Loucy (cell line): ENCODE results near the gene SUPT5H.

Experiments used
- H2AFZ ChIP-seq: fragments of 200-600 bp; sonication (generic); 2 replicates; pipeline ENCODE4 v1.6.0; 2016; ENCODE audit warnings: antibody characterized with exemption, mild to moderate bottlenecking, low read length, moderate library complexity
- H3F3A ChIP-seq: fragments of 200-600 bp; 2 replicates; pipeline ENCODE4 v1.6.0; 2016; ENCODE audit warnings: antibody characterized with exemption, low read depth, mild to moderate bottlenecking
- H3K27me3 ChIP-seq: fragments of 200-600 bp; sonication (generic); 2 replicates; pipeline ENCODE4 v1.6.1; 2014; ENCODE audit warnings: low read length, mild to moderate bottlenecking; ENCODE audit not compliant: insufficient read depth, poor library complexity, severe bottlenecking
- H3K36me3 ChIP-seq: fragments of 200-600 bp; sonication (generic); 2 replicates; pipeline ENCODE4 v1.6.1; 2016; ENCODE audit warnings: low read length; ENCODE audit not compliant: insufficient read depth
- H3K4me1 ChIP-seq: fragments of 200-600 bp; sonication (generic); 2 replicates; pipeline ENCODE4 v1.5.1; 2014; ENCODE audit warnings: low read length, mild to moderate bottlenecking; ENCODE audit not compliant: insufficient read depth, poor library complexity, severe bottlenecking
- H3K4me2 ChIP-seq: fragments of 200-600 bp; sonication (generic); 2 replicates; pipeline ENCODE4 v1.6.0; 2014; ENCODE audit warnings: antibody characterized with exemption, low read length, low read depth, mild to moderate bottlenecking; ENCODE audit not compliant: poor library complexity, severe bottlenecking
- H3K4me3 ChIP-seq: fragments of 200-600 bp; sonication (generic); 2 replicates; pipeline ENCODE4 v1.5.1; 2014; ENCODE audit warnings: low read length, mild to moderate bottlenecking, mixed read lengths; ENCODE audit not compliant: poor library complexity, severe bottlenecking
- H3K79me2 ChIP-seq: fragments of 200-600 bp; sonication (generic); 2 replicates; pipeline ENCODE4 v1.6.1; 2014; ENCODE audit warnings: low read length; ENCODE audit not compliant: insufficient read depth
- H3K9ac ChIP-seq: fragments of 200-600 bp; sonication (generic); 2 replicates; pipeline ENCODE4 v1.6.0; 2014; ENCODE audit warnings: mild to moderate bottlenecking, low read depth, low read length, moderate library complexity; ENCODE audit not compliant: poor library complexity, severe bottlenecking
- H3K9me2 ChIP-seq: fragments of 200-600 bp; sonication (generic); replicated peaks from 2 replicates; pipeline ENCODE4 v1.6.1; 2016; ENCODE audit warnings: low read depth, low read length, mixed read lengths
- H3K9me3 ChIP-seq: fragments of 200-600 bp; sonication (generic); 2 replicates; pipeline ENCODE4 v1.6.1; 2014; ENCODE audit warnings: mild to moderate bottlenecking, antibody characterized with exemption, low read length, low read depth; ENCODE audit not compliant: insufficient read depth
- H4K20me1 ChIP-seq: fragments of 200-600 bp; sonication (generic); 2 replicates; pipeline ENCODE4 v1.6.0; 2014; ENCODE audit warnings: antibody characterized with exemption, low read length, mild to moderate bottlenecking; ENCODE audit not compliant: insufficient read depth, poor library complexity, severe bottlenecking
- CTCF ChIP-seq: fragments of 200-600 bp; sonication (generic); conservative IDR thresholded peaks from 2 replicates; pipeline ENCODE4 v1.5.1; 2014; ENCODE audit warnings: mild to moderate bottlenecking, antibody characterized with exemption, low read length
- EZH2phosphoT487 ChIP-seq: fragments of 200-600 bp; IDR thresholded peaks from 2 replicates; pipeline ENCODE4 v1.6.1; 2018; ENCODE audit warnings: antibody characterized with exemption, mild to moderate bottlenecking, moderate library complexity, borderline replicate concordance

The SUPT5H gene

GRCh38 chr19:39399668-39400050 is 45.7 kb upstream of the SUPT5H start:
- peaks cover 40% of the 10 kb centered on the region for H3K4me1 ChIP-seq
- H2AFZ ChIP-seq: no peak overlapping the region
- no peaks in the 10 kb centered on the region for H3K9me3 ChIP-seq
- no peak for TF ChIP-seq CTCF
- TF ChIP-seq EZH2phosphoT487: no peak
- no peaks in the 10 kb centered on the region for H3K9me2 ChIP-seq
- H4K20me1 ChIP-seq: no peaks in the 10 kb centered on the region
- H3K36me3 ChIP-seq: no peaks in the 10 kb centered on the region
- H3K4me2 ChIP-seq: no peak overlapping the region
- peaks cover 4% of the 10 kb centered on the region for H3F3A ChIP-seq
- H3K9ac ChIP-seq: no peak overlapping the region
- H3K4me3 ChIP-seq: no peak overlapping the region
- H3K79me2 ChIP-seq: peaks cover 5% of the 10 kb centered on the region; the same call in 1 of the 2 replicates
- H3K27me3 ChIP-seq: no peaks in the 10 kb centered on the region

GRCh38 chr19:39400061-39400460 is 45.3 kb upstream of the SUPT5H start:
- Histone ChIP-seq H3K4me1 (peaks cover 40% of the 10 kb centered on the region), H3K4me2 (no peak overlapping the region), H3K9ac (no peak overlapping the region), H3F3A (peaks cover 4% of the 10 kb centered on the region), H3K27me3 (no peaks in the 10 kb centered on the region), H3K4me3 (no peak overlapping the region), H3K36me3 (no peaks in the 10 kb centered on the region), H3K9me2 (no peaks in the 10 kb centered on the region), H2AFZ (no peak overlapping the region), H3K9me3 (no peaks in the 10 kb centered on the region), H4K20me1 (no peaks in the 10 kb centered on the region), H3K79me2 (peaks cover 3% of the 10 kb centered on the region; the same call in 1 of the 2 replicates)
- no peak for TF ChIP-seq CTCF
- TF ChIP-seq EZH2phosphoT487: no peak

- H3K4me1 ChIP-seq: peaks cover 44% of the 10 kb centered on the region
- peaks cover 4% of the 10 kb centered on the region for H3F3A ChIP-seq
- TF ChIP-seq CTCF (no peak), EZH2phosphoT487 (no peak)
- no peak overlapping the region for H3K4me3 ChIP-seq
- H3K9ac ChIP-seq: peak overlapping the region; percentile 79
- H3K36me3 ChIP-seq: no peaks in the 10 kb centered on the region
- no peaks in the 10 kb centered on the region for H3K27me3 ChIP-seq
- H3K4me2 ChIP-seq: peak overlapping the region; percentile 75
- H3K9me3 ChIP-seq: no peaks in the 10 kb centered on the region
- no peaks in the 10 kb centered on the region for H3K79me2 ChIP-seq
- H2AFZ ChIP-seq: no peak overlapping the region
- H4K20me1 ChIP-seq: no peaks in the 10 kb centered on the region
- no peaks in the 10 kb centered on the region for H3K9me2 ChIP-seq
These were observed 44.3 kb upstream of the SUPT5H start for GRCh38 chr19:39401070-39401548.
